Measurements from ENCODE around the gene CRYGS.
"Not testable (repeated sequence)": the region's sequence is repeated elsewhere in the genome, so short reads cannot be mapped to it uniquely, and the experiment has no call there.

CRYGS gene

DNA sequence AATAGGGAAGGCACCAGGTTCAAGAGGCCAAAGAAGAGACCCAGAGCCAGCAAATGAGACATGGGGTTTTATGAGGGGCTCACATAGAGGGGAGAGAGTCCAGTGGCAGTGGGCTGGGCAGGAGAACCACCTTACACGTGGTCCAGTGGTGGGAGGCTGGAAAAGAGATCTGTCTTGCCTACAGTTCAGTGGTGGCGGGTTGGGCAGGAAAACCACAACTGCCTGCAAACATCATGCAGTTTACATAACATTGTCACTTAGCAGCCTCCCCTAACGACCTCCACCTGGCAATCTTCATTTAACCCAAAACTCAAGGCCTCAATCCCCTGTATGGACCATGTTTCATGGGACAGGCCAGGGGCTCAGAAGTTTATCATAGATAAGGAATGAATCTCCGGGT lies 29.1 kb downstream of the CRYGS start:
- no peak for DNase-seq

DNA sequence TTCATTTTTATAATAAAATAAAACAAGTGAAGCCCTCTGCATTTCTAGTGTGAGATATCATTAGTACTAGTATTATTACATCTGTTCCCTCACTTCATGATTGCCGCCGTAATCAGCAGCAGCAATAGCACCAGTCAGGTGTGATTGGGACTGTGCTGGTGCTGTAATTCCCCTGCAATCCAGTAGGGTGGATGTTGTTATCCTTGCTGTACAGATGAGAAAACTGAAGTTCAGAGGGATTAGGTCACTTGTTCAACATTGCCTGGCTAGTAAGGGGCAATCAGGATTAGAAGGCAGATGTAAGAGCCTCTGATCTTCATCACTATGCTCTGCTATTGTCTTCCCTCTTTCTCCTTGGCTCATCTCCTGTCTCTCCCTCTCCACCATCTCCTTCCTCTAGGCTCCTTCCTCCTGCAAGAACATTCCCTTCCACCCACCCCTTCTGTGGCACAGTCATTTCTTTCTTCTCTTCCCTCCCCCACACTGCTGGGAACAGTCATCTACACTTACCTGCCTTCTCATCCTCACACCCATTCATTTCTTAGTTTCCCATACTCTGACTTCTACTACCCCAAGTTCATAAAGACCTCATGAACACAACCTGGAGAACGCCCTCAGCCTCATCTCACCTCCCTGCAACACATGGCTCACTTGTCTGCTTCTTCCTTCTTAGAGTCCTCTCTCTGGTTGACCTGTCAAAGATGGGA lies 29.7 kb downstream of the CRYGS start:
- DNase-seq = no peak

DNA sequence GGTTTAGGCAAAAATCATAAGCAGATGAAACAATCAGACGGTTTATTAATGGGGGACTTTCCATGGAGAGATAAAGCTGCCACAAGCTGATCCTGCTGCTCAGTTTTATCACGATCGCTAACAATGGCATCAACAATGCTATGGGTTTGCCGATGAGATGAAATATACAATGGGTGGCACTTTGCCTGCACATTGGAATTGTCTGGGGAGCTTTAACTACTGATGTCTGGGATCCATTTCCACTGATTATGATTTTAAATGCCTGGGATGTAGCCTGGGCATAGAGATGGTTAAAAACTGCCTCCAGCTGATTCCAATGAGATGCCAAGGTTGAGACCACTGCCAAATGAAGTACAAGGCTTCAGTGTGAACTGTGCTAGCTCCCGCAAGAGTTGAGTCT lies 30.8 kb downstream of the CRYGS start:
- DNase-seq = no peak

DNA sequence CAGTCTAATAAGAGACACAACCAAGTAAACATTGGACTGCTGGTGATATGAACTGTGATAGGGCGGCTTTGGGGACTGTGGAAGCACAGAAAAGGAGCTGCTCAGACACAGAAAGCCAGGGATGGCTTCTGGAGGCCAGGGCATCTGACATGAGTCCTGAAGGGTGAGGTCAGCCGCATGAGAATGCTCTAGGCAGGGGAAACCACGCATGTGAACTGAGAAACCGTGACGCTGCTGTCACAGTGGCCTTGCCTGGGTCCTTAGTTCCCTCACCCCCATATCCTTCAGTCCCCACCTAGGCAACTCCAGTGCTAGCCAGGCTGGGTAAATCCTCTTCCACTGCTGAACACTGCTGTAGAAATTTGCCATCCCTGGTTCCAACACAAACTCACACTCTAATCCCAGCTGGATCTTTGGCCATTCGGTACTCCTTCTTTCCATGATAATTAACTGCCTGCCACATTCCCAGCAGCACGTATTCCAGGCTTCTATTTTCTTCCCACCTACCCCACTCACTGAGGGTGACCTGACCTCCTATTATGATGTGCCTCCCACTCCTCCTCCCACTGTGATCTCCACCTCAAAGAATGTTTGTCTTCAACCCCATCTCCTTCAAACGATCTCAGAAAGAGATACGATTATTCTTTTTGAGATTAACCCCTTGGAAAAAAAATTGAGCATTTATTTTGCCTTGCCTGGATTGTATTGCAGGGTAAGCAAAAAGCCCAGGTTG lies 31.4 kb downstream of the CRYGS start:
- no peak for DNase-seq

DNA sequence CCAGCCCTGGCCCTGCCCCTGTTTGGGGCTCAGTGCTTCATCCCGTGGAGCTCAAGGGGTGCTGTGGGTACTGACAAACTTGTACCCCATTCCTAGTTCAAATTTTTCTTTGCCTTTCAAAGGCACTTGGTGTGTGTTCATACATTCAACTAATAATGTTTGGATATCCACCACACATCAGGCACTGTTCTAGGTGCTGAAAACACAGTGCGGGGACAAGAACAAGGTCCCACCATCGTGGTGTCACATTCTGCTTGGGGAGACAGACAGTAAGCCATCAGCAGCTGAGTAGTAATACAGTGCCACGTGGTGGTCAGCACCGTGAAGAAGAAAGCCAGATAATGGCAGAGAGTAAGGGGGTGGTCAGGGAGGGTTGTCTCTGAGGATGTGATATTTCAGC lies 32.5 kb downstream of the CRYGS start:
- no peak for DNase-seq

DNA sequence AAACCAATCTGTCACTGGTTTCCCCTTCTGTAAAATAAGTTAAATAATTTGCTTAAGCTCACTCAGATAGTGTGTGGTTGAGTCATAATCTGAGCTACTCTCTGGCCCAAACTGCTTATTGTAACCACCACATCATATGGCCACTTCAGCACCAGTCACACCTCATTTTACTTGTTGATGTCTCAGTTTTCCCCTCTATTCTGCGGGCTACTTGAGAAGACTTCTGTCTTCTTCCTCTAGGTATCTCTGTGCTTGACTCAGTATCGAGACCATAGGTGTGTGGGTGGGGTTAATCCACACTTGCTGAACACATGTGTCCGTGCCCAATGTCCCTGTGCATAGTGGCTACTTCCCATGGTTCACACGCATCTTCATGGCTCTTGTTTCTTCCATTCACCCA lies 32.9 kb downstream of the CRYGS start:
- DNase-seq = no peak

DNA sequence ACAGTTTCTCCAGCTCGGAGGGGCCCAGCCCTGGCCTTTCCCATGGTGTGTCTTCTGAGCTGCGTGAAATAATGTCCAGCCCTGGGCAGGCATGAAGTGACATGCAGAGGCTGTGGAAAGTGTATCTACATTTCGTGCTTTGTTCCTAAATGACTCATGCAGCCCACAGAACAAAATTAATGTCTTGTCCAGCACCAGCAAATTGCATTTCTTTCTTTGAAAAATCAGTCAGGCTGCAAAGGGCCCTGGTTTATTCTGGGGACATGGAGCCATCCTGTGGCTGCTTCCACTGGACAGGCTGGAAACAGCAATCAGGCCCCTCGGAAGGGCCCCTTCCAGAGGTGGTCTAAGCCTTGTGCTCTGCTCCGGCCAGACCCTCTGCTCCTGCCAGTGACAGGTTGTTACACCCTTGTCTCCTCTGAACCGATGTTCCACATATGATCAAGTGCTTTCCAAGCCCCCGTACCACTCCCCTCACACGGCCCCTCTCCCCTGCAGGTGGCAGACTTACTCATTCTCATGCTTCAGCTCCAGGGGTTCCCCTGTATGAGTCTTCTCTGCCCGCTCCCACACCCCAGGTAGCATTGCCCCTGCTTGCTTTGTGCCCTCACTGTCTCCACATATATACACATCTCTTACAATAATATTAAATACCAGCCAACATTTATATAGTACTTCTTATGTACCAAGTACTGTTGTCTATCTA lies 33.7 kb downstream of the CRYGS start:
- DNase-seq = no peak

DNA sequence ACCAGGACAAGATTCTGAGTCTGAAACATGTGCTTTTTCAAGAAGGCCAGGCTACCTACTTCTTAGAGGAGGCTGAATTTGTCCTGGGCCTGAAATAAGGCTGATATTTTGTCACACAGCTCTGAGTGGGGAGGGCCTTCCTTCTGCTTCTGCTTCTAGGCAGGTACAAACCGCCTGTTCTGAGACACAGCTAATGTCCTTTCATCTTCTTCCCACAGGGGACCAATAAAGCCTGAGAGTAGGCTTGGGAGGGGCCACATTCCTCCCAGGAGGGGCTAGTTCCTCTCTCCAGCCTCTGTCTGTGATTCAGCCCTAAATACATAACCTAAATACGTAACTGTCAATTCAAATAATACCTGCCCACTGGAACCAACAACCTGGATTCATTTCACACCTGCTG lies 34.8 kb downstream of the CRYGS start:
- no peak for DNase-seq

DNA sequence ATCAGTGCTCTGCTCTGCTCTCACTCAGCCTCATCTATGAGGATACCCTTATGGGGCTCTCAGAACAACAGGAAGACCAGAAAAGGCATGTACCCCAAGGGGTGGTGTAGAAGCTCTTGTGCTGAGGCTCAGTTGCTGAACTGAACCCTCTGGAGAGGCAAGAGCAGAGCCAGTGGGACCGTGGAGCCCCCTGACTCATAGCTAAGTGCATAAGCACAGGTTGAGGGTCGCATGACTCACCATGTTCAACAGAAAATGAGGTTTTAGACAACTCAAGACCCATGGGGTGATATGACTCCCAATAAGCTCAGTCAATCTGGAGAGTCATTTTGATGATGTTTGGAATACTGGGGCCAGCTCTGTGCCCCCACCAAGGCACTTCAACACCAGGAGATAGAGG lies 37.3 kb downstream of the CRYGS start:
- no peak for DNase-seq

DNA sequence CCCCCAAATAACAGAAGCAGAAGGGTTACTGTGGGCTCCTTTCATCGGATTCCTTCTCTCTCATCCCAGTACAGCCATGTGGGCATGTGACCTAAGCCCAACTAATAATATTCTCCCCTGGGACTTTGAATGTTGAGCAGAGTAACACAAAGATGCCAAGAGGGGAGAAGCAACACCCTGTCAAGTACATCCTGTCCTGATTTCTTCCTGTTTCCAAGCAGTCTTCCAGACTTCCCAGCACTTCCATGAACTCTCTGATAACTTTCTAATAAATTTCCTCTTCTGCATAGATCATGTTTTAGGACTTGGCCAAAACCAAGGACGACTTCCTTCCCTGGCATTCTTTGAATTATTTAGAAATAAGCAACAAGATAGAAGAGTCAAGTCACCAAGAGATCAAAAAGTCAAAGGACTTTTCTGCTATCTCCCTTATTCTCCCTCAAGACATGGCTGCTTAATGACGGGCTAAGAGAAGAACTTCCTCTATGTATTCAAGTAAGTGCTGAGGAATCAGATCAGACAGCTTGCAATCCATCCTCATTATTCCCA lies 37.9 kb downstream of the CRYGS start:
- DNase-seq = no peak

DNA sequence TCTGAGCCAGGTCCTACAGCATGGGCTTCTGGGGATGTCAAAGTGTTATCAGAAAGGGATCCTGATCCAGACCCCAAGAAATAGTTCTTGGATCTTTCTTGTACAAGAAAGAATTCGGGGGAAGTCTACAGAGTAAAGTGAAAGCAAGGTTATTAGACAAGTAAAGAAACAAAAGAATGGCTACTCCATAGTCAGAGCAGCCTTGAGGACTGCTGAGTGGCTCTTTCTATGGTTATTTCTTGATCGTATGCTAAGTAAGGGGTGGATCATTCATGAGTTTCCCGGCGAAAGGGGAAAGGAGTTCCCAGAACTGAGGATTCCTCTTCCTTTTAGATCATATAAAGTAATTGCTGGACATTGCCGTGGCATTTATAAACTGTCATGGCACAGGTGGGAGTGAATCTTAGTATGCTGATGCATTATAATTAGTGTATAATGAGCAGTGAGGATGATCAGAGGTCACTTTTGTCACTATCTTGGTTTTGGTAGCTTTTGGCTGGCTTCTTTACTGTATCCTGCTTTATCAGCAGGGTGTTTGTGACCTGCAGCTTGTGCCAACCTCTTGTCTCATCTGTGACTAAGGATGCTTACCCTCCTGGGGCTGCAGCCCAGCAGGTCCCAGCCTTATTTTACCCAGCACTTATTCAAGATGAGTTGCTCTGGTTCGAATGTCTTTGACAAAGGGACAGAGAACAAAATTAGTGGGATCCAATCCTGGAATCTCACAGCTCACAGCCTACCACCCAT lies 41.0 kb downstream of the CRYGS start:
- no peak for DNase-seq

DNA sequence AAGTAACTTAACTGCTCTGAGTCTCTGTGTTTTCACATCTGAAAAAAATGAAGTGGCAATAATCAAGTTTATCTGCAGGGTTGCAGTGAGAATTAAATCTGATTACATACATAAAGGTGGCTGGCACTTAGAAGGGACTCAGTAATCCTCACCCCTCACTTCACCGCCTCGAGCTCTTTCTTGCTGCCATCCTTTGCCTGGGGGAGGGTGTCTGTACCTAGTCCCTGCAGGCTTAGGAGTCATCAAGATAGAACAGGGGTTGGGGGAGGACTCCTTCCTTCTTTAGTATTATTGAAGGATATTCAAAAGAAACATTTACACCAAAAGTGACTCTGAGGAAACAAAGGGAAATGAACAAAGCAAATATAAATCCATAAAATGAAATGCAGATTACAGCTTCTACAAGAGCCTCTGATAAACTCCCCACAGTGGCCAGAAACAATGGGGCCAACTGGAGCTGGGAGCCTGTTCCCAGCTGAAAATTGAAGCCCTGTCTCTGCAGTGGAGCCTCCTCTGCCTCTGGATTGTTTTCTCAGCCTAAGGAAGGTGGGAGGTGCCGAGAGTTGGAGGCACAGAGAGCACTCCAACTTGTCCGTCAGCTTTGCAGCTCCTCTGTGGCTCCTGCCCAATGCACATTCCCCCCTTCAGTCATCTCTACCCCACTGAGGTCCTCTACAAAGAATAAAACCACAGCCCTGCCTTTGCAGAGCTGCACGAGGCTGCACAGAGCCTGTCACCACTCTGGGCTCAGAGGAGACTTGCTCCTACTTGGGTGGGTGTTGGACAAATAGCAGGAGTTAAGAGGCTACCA lies 41.8 kb downstream of the CRYGS start:
- no peak for DNase-seq

DNA sequence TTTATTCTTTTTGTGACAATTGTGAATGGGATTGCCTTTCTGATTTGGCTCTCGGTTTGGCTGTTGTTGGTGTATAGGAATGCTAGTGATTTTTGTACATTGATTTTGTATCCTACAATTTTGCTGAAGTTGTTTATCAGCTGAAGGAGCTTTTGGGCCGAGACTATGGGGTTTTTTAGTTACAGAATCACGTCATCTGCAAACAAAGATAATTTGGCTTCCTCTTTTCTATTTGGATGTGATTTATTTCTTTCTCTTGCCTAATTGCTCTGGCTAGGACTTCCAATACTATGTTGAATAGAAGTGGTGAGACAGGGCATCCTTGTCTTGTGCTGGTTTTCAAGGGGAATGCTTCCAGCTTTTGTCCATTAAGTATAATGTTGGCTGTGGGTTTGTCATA lies 44.2 kb downstream of the CRYGS start:
- not testable (repeated sequence) for DNase-seq

DNA sequence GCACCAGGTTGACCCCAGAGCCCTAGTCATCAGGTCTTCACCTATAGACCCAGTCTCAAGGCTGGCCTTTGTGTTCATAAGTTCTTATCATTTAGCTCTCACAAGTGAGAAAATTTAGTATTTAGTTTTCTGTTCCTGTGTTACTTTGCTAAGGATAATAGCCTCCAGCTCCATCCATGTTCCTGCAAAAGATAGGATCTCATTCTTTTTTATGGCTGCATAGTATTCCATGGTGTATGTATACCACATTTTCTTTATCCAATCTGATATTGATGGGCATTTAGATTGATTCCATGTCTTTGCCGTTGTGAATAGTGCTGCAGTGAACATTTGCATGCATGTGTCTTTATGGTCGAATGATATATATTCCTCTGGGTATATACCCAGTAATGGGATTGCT lies 46.2 kb downstream of the CRYGS start:
- DNase-seq = not testable (repeated sequence)

DNA sequence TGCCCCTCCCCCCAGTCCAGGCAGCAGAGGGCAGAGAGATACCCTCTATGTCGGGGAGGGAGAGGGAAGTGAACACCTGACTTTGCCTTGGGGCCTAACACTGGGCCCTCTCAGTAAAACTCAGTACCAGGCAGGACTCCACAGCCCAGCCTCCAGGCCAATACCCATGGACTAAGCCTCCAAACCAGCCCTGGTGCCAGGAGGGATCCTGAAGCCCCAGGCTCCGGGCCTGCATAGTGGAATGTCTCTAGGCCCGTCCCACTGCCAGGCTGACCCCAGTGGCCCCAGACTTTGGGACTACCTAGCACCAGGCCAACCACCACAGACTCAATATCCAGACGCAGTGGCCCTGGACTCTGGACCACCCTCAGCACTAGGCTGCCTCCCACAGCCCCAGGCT lies 46.6 kb downstream of the CRYGS start:
- no peak for DNase-seq

DNA sequence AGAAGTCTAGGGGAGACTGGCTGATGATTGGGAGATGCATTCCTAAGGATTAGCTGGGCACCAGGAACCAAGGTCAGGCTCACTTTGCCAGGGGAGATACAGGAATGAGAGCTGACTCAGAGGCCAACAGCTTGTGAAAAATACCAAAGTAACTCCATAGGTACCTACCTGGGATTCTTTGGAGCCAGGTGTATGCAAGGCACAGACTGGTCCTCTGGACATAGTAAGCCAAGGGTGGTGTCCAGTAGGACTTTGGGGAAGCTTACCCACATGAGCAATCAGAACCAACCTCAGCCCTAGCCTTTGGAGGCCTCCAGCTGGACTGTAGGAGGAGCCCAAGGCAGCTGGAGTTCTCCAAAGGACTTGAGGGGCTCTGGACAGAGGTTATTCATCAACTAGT lies 47.5 kb downstream of the CRYGS start:
- no peak for DNase-seq

DNA sequence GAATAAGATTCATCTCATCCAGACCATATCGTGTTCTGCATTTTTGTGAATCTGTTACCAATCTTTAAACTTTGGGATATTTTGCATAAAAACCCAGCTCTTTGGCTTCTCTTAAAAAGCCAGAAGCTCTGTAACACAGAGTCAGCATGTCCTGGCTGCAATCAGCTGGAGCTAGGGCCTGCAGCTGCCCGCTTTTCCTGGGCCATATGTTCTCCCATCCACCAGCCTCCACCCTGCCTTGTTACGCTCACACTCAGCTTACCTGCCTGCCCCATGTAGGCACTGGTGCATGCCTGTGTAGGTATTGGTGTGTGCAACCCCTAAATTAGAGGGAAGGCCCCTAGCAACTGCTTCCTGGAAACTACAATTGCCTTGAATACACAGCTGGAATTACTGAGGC lies 48.2 kb downstream of the CRYGS start:
- DNase-seq = no peak

DNA sequence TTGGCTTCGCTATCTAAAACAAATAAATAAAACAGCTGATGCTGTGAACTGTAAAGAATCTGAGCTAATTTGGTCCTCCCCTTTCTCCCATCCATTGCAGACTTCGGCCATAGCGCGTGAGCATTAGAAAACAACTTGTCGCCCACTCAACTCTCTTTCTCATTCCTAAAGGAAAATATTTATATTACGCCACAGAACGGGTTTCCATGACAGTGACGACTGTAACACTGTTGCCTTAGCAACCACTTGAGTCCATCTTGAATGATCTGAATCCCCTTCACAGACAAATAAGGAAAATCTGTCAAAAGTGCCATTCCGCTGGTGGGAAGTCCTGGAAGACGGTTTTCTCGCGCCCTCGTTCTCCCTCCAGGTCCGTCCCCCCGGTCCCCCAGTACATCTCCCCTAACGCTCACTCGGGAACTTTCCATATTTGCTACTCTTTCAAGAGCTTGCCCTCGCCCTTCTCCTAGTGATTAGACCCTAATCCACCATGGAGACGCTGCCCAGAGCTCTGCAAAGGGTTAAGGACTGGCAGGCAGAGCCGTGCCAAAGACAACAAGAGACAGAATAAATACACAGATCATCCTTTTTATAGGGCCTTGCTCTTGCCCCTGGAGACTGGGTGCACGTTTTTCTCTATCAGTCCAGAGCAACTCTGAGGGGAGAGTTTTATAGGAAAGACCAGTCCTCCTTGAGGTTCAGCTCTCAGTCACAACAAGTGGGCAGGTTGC lies 50.5 kb downstream of the CRYGS start:
- no peak for DNase-seq

DNA sequence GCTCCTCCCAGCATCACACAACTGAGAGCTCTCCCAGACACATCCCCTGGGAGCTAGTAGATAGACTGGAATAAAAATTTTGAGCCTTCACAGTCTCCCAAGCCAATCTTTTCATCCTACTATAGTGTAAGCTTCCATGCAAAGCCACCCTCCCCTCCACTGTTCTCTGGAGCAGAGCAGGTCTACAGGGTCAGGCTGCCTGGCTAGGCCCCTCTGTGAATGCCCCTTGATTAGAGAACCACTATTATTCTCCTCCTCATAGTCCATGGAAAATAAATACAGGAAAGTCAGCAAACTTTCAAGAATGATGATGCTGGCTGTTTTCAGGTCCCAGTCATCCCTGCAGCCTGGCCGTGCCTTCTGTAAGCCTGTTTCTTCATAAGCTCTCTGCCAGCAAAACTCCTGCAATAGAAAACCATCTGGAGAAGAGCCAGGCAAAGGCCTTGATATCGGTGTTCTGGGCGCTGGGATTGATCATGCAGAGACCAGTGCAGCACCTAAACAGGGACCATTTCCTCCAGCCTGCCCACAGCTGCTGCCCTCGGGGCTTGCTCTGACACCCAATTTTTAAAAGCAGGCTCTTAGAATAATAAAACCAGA lies 51.7 kb downstream of the CRYGS start:
- DNase-seq = no peak

DNA sequence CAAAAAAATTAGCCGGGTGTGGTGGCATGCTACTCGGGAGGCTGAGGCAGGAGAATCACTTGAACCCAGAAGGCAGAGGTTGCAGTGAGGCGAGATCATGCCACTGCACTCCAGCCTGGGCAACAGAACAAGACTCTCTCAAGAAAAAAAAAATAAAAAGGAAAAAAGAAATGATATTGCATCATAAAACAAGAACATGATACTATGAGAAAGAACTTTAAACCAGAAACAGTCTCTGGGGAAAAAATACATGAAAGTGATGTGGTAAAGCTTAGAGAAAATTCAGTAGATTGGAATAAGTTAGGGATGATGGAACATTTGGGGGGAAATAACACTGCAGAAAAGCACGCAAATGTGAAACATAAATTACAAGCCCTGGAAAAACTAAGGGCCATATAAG lies 54.7 kb downstream of the CRYGS start:
- no peak for DNase-seq

Data from DMS79 (cell line).